Stimulated activated naive CD4-positive, alpha-beta T cell treated with Interleukin-2 at 50 U/mL for 16 hours (primary cell): ENCODE measurements around the gene CTNNBL1.

Experiments used
- DNase-seq: peaks from one replicate; lab custom pipeline; 2025; lab: John Stamatoyannopoulos, UW

The CTNNBL1 gene

GRCh38 chr20:37901654-37902503, 208.0 kb downstream of the CTNNBL1 start:
- DNase-seq, result no peak

GRCh38 chr20:37902504-37903313, 208.9 kb downstream of the CTNNBL1 start, which contains the start of gene VSTM2L:
VSTM2L (plus strand) TSS chr20:37903127; CDS start chr20:37903351, 224 bp downstream.
- DNase-seq, result no peak

GRCh38 chr20:37903317-37904007, 209.6 kb downstream of the CTNNBL1 start:
- no peak for DNase-seq

GRCh38 chr20:37904008-37904642, 210.3 kb downstream of the CTNNBL1 start:
- no peak for DNase-seq

- DNase-seq, result no peak
These were observed 211.1 kb downstream of the CTNNBL1 start for GRCh38 chr20:37904845-37905373.

GRCh38 chr20:37905671-37906613, 212.1 kb downstream of the CTNNBL1 start:
- no peak for DNase-seq

GRCh38 chr20:37907330-37907676, 213.5 kb downstream of the CTNNBL1 start:
- no peak for DNase-seq

GRCh38 chr20:37907677-37908401, 214.0 kb downstream of the CTNNBL1 start:
- DNase-seq, result no peak

- no peak for DNase-seq
These were observed 217.4 kb downstream of the CTNNBL1 start for GRCh38 chr20:37911261-37911660.

- DNase-seq, result no peak
These were observed 218.0 kb downstream of the CTNNBL1 start for GRCh38 chr20:37911838-37912281.

GRCh38 chr20:37912874-37913273, 219.0 kb downstream of the CTNNBL1 start:
- no peak for DNase-seq

- no peak for DNase-seq
These were observed 219.9 kb downstream of the CTNNBL1 start for GRCh38 chr20:37913567-37914366.

- DNase-seq, result no peak
These were observed 220.5 kb downstream of the CTNNBL1 start for GRCh38 chr20:37914367-37914671.

GRCh38 chr20:37914672-37915433, 221.0 kb downstream of the CTNNBL1 start:
- no peak for DNase-seq

GRCh38 chr20:37915434-37915787, 221.6 kb downstream of the CTNNBL1 start:
- no peak for DNase-seq

- no peak for DNase-seq
These were observed 222.2 kb downstream of the CTNNBL1 start for GRCh38 chr20:37915800-37916570.

GRCh38 chr20:37917461-37917860, 223.6 kb downstream of the CTNNBL1 start:
- DNase-seq, result no peak

GRCh38 chr20:37918035-37918434, 224.2 kb downstream of the CTNNBL1 start:
- DNase-seq, result no peak
